HG03432 (cell line): ENCODE data around the gene C9orf50.

Source experiments
- ATAC-seq: cut with Tn5 transposase; IDR thresholded peaks from one replicate; pipeline ENCODE4 v1.9.1; 2021; ENCODE audit warnings: mild to moderate bottlenecking, moderate library complexity; ENCODE audit not compliant: unreplicated experiment

Gene C9orf50

GRCh38 chr9:129573977-129574376, 46.9 kb downstream of the C9orf50 start:
- no peak for ATAC-seq

GRCh38 chr9:129572517-129572916, 48.4 kb downstream of the C9orf50 start:
- no peak for ATAC-seq

GRCh38 chr9:129572052-129572425, 48.9 kb downstream of the C9orf50 start:
- ATAC-seq, result no peak

- no peak for ATAC-seq
Measured at GRCh38 chr9:129571298-129572051, 49.4 kb downstream of the C9orf50 start.

GRCh38 chr9:129570450-129571297, 50.2 kb downstream of the C9orf50 start:
- ATAC-seq, result no peak

- ATAC-seq, result no peak
Measured at GRCh38 chr9:129569502-129570449, 51.1 kb downstream of the C9orf50 start.

- ATAC-seq, result no peak
Measured at GRCh38 chr9:129568560-129569501, 52.1 kb downstream of the C9orf50 start.

- no peak for ATAC-seq
Measured at GRCh38 chr9:129567842-129568559, 52.9 kb downstream of the C9orf50 start.

GRCh38 chr9:129567329-129567728, 53.6 kb downstream of the C9orf50 start:
- ATAC-seq, result no peak

GRCh38 chr9:129566563-129567266, 54.2 kb downstream of the C9orf50 start:
- no peak for ATAC-seq

- no peak for ATAC-seq
Measured at GRCh38 chr9:129562917-129563316, 58.0 kb downstream of the C9orf50 start.

GRCh38 chr9:129562514-129562913, 58.4 kb downstream of the C9orf50 start:
- ATAC-seq, result no peak
